ENCODE measurements around the gene CDON. TPM values are rescaled to one million over a fixed set of nuclear protein-coding genes. Genes with fewer than 3 reads are reported as not detected.
"Not testable (repeated sequence)": the region's sequence is repeated elsewhere in the genome, so short reads cannot be mapped to it uniquely, and the experiment has no call there.

CDON gene
- total and polyA plus RNA-seq, 8 donors, result 8.6 to 16.3 (median 11.4) TPM

GRCh38 chr11:125916683-125917347 is 145.9 kb downstream of the CDON start:
- H3K36me3 ChIP-seq, result no peaks in the 10 kb centered on the region
- intact Hi-C loops (cut with DNase I), result no loop called here
- H3K4me1 ChIP-seq, result no peaks in the 10 kb centered on the region
- H3K27ac ChIP-seq, result no peak overlapping the region
- no peak overlapping the region for H3K4me3 ChIP-seq
- H3K27me3 ChIP-seq, result peaks cover 0 to 18% of the 10 kb centered on the region in 2 donors
- no peak for DNase-seq
- no peak for TF ChIP-seq CTCF (IDR thresholded peaks at IDR 0.05)
- no peaks in the 10 kb centered on the region for H3K9me3 ChIP-seq
- no peak for ATAC-seq

- H3K4me1 ChIP-seq; H3K4me3 ChIP-seq; H3K9me3 ChIP-seq; H3K27ac ChIP-seq; DNase-seq; ATAC-seq; H3K36me3 ChIP-seq; intact Hi-C loops (cut with DNase I): not testable (repeated sequence)
- H3K27me3 ChIP-seq, result peaks cover 3 to 18% of the 10 kb centered on the region in 2 donors
Observed at GRCh38 chr11:125914601-125915000, 148.1 kb downstream of the CDON start.

GRCh38 chr11:125910226-125910849 is 152.3 kb downstream of the CDON start:
- intact Hi-C loops (cut with DNase I), result no loop called here
- H3K27ac ChIP-seq, result no peak overlapping the region
- no peak for TF ChIP-seq CTCF (IDR thresholded peaks at IDR 0.05)
- no peak for DNase-seq
- ATAC-seq, result no peak
- no peaks in the 10 kb centered on the region for H3K4me1 ChIP-seq
- no peaks in the 10 kb centered on the region for H3K9me3 ChIP-seq
- H3K4me3 ChIP-seq, result no peak overlapping the region
- H3K36me3 ChIP-seq, result no peaks in the 10 kb centered on the region
- H3K27me3 ChIP-seq, result peaks cover 3 to 17% of the 10 kb centered on the region in 2 donors

Other genes with a start within 250 kb of the CDON start
- gene PATE4, start 229.6 kb downstream of the CDON start, total RNA-seq, result not detected
- under 1 TPM in 4 of 6 donors, not detected in 2; 0.17 to 0.24 (median 0.22) TPM for gene PATE4, start 229.6 kb downstream of the CDON start, polyA plus RNA-seq (ENCODE audit: insufficient read length in 6 of 6)
- gene HYLS1, start 175.2 kb downstream of the CDON start, total RNA-seq, result 1 to 10 TPM; 3.4 to 4.9 TPM
- 10 to 100 TPM in 4 of 6 donors, 1 to 10 TPM in 2; 8.9 to 14.4 (median 10.1) TPM for gene HYLS1, start 175.2 kb downstream of the CDON start, polyA plus RNA-seq (ENCODE audit: insufficient read length in 6 of 6)
- 10 to 100 TPM in 1 of 2 donors, 1 to 10 TPM in 1; 8.7 to 12.6 TPM for gene PUS3, start 159.7 kb downstream of the CDON start, total RNA-seq
- 10 to 100 TPM; 13.5 to 19.1 (median 17.1) TPM for gene PUS3, start 159.7 kb downstream of the CDON start, polyA plus RNA-seq (ENCODE audit: insufficient read length in 6 of 6)
- gene DDX25, start 158.4 kb downstream of the CDON start, total RNA-seq, result under 1 TPM in 1 of 2 donors, not detected in 1; 0.47 TPM
- gene DDX25, start 158.4 kb downstream of the CDON start, polyA plus RNA-seq (ENCODE audit: insufficient read length in 6 of 6), result 1 to 10 TPM; 1.1 to 2.5 (median 2.0) TPM
- under 1 TPM in 1 of 2 donors, not detected in 1; 0.21 TPM for gene VSIG10L2, start 116.8 kb downstream of the CDON start, total RNA-seq
- gene VSIG10L2, start 116.8 kb downstream of the CDON start, polyA plus RNA-seq (ENCODE audit: insufficient read length in 6 of 6), result under 1 TPM in 2 of 6 donors, not detected in 4; 0.03 to 0.20 TPM
- 10 to 100 TPM; 13.2 to 21.1 TPM for gene RPUSD4, start 148.8 kb upstream of the CDON start, total RNA-seq
- gene RPUSD4, start 148.8 kb upstream of the CDON start, polyA plus RNA-seq (ENCODE audit: insufficient read length in 6 of 6), result 10 to 100 TPM; 39.7 to 45.8 (median 43.3) TPM
- 10 to 100 TPM; 23.7 to 27.8 TPM for gene FAM118B, start 148.9 kb upstream of the CDON start, total RNA-seq
- gene FAM118B, start 148.9 kb upstream of the CDON start, polyA plus RNA-seq (ENCODE audit: insufficient read length in 6 of 6), result 10 to 100 TPM; 27.7 to 34.9 (median 29.5) TPM
- gene SRPRA, start 206.0 kb upstream of the CDON start, total RNA-seq, result 100 to 1,000 TPM; 129 to 154 TPM
- gene SRPRA, start 206.0 kb upstream of the CDON start, polyA plus RNA-seq (ENCODE audit: insufficient read length in 6 of 6), result 10 to 100 TPM; 67.9 to 95.1 (median 73.2) TPM
- 10 to 100 TPM; 19.6 to 24.2 TPM for gene FOXRED1, start 206.3 kb upstream of the CDON start, total RNA-seq
- gene FOXRED1, start 206.3 kb upstream of the CDON start, polyA plus RNA-seq (ENCODE audit: insufficient read length in 6 of 6), result 10 to 100 TPM; 39.5 to 59.7 (median 46.5) TPM
- gene TIRAP, start 220.2 kb upstream of the CDON start, total RNA-seq, result 10 to 100 TPM in 1 of 2 donors, 1 to 10 TPM in 1; 8.5 to 15.4 TPM
- gene TIRAP, start 220.2 kb upstream of the CDON start, polyA plus RNA-seq (ENCODE audit: insufficient read length in 6 of 6), result 10 to 100 TPM; 19.2 to 21.0 (median 19.4) TPM
- gene DCPS, start 241.2 kb upstream of the CDON start, total RNA-seq, result 10 to 100 TPM; 16.4 to 18.0 TPM
- 10 to 100 TPM; 19.9 to 24.4 (median 22.1) TPM for gene DCPS, start 241.2 kb upstream of the CDON start, polyA plus RNA-seq (ENCODE audit: insufficient read length in 6 of 6)

All from left lung (tissue), 10 donors.